Stimulated activated CD4-positive, alpha-beta T cell treated with anti-CD3 and anti-CD28 coated beads, Interleukin-1b, Interleukin-23, amount 100 ng/mL, for 24 hours (primary cell): ENCODE measurements around the gene APLP1.

ENCODE experiments used
- DNase-seq, 4 experiments: peaks; one replicate each; pipeline ENCODE4 v3.0.0-alpha.2; 2020; ENCODE audit warnings: low read depth in 4 of 4, low spot score in 1 of 4

Gene APLP1

DNA sequence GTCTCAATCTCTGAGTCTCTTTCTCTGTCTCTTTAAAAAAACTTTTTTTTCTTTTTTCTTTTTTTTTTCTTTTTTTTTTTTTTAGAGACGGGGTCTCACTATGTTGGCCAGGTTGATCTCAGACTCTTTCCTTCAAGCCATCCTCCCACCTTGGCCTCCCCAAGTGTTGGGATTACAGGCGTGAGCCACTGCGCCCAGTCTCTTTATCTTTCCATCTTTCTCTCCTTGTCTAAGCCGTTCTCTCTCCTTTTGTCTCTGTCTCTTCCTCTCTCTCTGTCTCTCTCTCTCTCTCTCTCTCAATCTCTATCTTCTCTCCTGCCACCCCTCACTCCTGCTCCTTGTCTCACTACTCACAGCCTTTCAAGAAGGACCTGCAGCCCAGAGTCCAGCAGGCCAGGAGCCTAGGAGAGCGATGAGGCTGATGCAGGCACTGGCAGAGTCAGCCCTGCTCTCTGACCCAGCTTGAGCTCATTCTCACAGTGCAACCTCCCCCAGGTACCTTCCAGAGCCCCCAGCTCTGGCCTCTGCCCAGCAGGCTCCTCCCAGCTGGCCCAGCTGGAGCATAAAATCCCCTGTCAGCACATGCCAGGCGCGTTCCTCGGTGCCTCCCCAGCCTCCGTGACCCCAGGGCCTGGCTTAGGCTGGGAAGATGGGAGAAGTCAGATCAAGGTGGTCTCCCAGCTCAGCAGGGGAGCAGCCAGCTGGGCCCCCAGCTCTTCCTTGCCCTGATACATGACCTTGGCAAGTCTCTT, 16.2 kb upstream of the APLP1 start, which contains the start of gene NPHS1:
Gene NPHS1 (minus strand): TSS at position 476 of the 752 bp plus-strand sequence. CDS start 667 bp downstream, outside the sequence.
- DNase-seq = no peak

DNA sequence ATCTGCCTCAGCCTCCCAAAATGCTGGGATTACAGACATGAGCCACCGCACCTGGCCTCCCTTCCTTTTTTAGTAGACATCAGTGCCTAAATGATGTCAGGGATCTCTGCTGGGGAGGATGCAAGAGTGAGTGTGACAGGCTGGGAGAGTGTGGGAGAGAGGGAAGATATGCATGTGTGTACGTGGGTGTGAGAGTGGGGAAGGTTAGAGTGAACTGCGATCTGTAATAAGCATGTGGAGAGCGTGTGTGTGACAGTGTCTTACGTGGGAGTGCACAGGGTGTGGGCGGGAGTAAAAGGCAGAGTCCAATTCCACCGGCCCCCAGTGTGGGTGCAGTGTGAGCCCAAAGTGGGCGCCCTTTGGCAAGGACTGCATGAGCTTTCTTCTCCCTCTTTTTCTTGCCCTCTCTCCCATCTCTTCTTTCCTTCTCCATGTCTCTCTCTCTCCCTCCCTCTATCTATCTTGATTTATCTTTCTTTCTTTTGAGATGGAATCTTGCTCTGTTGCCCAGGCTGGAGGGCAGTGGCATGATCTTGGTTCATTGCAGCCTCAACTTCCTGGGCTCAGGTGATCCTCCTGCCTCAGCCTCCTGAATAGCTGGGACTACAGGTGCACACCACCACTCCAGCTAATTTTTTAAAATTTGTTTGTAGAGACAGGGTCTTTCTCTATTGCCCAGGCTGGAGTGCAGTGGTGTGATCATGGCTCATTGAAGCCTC, 15.2 kb upstream of the APLP1 start:
- DNase-seq = no peak

DNA sequence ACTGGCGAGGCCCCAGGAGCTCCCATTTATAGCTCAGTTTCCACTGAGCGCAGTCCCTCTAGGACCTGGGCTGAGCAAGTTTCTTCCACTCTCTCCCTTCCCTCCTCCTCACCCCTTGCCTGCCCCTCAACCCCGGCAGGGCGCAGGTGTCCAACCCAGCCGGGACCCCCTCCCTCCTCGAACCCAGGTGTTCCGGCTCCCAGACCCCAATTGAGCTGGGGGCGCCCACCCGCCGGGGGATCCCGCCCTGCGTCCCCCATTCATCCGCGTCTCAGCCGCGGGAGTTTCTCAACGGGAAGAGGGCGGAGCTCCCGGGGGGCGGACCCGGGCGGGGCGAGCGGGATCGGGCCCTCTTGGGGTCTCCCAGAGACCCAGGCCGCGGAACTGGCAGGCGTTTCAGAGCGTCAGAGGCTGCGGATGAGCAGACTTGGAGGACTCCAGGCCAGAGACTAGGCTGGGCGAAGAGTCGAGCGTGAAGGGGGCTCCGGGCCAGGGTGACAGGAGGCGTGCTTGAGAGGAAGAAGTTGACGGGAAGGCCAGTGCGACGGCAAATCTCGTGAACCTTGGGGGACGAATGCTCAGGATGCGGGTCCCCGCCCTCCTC, 11.7 kb upstream of the APLP1 start, which contains the start of gene KIRREL2:
Gene KIRREL2 (plus strand): TSS at position 366 of the 604 bp plus-strand sequence. CDS start 209 bp downstream, at position 575.
- DNase-seq = peak in 2 of 4 experiments; percentile 14 to 20

DNA sequence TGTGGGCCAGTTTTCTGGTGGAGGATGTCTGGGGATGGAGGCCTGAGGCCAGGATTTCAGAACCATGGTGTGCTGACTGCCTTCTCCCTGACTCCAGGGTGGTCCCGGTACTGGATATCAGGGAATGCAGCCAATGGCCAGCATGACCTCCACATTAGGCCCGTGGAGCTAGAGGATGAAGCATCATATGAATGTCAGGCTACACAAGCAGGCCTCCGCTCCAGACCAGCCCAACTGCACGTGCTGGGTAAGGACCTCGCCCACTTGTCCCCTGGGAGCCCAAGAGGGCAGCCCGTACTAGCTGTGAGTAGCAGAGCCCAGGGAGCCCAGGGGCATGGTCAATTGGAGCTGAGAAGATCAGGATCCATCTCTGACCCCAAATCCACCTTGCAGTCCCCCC, 10.1 kb upstream of the APLP1 start:
- no peak for DNase-seq

DNA sequence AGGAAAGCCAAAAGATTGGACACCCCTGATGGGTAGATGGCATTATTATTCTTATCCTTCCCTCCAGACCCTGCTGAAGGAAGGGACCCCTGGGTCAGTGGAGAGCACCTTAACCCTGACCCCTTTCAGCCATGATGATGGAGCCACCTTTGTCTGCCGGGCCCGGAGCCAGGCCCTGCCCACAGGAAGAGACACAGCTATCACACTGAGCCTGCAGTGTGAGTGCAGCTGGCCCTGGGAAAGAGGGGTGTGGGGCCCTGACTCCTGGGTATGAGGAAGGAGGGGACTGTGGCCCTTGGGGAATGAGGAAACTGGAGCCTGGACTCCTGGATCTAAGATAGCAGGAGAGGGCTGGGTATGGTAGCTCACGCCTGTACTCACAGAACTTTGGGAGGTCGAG, 9.0 kb upstream of the APLP1 start:
- DNase-seq = no peak

DNA sequence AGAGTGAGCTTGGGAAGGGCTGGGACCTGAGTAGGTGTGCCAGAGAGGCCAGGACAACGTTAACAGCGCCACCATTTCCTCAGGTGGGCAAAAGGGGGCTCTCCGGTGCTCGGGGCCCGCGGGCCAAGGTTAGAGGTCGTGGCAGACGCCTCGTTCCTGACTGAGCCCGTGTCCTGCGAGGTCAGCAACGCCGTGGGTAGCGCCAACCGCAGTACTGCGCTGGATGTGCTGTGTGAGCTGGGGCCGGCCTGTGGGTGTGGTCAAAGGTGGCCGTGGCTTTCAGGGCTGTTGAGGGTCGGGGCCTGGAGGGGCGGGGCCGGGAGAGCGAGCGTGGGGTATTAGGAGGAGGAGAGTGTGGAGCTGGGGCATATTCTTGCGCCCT, 7.9 kb upstream of the APLP1 start:
- no peak for DNase-seq

DNA sequence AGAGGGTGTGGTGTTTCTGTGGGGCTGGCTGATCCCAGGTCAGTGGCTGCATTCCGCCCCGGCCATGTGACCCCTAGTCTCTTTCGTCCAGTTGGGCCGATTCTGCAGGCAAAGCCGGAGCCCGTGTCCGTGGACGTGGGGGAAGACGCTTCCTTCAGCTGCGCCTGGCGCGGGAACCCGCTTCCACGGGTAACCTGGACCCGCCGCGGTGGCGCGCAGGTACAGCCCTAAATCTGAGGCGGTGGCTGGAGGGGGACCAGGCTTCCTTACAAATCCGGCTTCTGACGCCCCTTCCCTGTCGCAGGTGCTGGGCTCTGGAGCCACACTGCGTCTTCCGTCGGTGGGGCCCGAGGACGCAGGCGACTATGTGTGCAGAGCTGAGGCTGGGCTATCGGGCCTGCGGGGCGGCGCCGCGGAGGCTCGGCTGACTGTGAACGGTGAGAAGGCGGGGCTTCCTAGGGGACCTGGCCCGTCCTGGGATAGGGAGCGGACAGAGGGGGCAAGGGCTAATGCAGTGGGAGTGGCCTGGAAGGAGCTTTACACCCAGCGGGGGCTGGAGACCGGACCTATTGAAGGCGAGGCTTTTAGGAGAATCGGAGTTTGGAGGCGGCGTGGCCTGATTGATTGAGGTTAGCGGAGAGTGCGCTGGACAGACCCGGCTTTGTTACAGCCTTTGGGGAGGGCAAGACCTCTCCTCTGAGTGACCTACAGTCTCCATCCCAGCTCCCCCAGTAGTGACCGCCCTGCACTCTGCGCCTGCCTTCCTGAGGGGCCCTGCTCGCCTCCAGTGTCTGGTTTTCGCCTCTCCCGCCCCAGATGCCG, 7.3 kb upstream of the APLP1 start:
- DNase-seq = no peak

DNA sequence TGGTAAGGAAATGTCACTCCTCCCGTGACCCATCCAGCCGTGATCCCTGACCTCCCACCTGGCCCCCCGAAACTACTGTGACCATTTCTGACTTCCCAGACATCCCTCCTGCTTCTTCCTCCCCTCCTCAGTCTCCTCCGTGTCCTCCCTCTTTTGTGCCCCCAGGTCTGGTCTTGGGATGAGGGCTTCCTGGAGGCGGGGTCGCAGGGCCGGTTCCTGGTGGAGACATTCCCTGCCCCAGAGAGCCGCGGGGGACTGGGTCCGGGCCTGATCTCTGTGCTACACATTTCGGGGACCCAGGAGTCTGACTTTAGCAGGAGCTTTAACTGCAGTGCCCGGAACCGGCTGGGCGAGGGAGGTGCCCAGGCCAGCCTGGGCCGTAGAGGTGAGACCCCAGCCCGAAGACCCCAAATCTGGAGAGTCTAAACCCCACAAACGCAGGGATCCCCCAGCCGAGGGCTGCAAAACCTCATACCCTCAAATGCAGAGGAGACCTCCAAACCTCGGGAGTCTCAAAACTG, 6.7 kb upstream of the APLP1 start:
- no peak for DNase-seq

DNA sequence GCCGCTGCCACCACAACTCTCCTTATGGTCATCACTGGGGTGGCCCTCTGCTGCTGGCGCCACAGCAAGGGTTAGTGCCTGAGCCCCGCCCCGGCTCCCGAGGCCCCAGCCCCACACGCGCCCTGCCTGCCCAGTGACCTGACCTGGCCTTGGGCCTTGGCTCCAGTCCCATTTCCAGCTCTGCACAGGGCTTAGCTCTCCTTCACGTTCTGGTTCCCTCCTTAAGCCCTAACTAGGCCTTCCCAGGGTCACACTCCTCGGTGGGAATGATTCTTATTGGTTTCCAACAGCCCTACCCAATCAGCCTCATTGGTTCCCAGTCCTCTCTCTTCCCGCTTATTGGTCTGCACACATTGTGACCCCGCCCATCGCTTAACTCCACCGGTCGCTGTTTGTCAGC, 5.8 kb upstream of the APLP1 start:
- no peak for DNase-seq

DNA sequence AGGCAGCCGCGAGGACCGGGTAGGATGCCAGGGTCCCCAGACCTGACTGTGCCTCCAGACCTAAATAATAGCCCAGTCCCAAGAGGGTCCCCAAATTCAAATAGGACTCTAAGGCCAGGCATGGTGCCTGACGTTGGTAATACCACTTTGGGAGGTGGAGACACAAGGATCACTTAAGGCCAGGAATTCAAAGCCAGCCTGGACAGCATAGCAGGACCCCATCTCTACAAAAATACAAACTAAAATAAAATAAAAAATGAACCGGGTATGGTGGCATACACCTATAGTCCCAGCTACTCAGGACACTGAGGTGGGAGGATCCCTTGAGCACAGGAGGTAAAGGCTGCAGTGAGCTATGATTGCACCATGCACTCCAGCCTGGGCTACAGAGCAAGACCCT, 5.4 kb upstream of the APLP1 start:
- DNase-seq = no peak

DNA sequence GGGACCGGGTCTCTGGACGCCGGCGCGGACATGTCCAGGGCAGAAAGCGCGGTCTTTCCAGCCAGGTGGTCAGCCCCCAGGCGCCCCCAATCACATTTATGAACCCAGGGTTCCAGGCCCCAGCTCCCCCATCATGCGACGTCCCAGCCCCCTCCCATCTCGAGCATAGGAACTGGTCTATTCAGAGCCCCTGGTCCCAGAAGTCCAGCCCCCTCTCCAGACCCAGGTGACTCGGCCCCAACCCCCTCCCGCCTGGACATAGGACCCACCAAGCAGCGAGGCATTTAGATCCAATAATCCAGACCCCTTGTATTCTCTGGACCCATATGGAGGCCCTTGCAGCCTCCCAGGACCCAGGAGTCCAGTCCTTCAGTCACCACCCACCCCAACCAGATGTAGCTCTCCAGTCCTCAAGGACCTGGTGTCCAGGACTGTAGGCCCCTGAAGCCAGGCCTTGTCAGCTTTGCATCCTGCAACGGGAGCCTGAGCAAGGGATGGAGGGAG, 501 bp downstream of the APLP1 start:
- no peak for DNase-seq

DNA sequence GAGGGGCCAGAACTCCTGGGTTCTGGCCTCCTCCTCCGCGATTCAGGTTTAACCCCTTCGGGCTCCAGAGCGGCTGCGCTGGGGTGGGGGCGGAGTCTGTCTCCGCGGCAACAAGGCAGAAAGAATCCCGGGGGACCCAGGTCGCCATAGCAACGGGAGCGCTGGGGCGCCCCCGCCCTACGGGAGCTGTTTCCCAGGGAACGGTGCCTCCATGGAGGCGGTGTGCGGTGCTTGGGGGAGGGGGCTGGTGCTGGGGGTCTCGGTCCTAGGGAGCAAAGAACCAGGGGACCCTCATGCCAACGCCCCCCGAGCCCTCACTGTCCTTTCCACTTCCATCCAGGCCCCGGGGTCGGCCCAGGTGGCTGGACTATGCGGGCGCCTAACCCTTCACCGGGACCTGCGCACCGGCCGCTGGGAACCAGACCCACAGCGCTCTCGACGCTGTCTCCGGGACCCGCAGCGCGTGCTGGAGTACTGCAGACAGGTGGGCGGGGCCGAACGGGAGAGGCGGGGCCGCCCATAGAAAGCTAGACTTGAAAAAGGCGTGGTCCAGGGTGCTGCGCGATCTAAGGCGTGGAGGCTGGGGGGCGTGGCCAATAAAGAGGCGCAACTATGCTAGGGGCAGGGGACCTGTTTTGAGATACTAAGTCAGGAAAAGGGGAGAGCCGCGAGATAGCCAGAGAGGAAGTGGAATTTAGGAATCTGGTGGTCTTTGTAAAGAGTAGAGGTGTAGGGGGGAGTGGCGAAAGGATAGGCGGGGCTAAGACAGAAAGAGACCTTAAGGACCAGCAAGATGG, 1.2 kb downstream of the APLP1 start:
- peak; percentile 39 to 83 (median 66) for DNase-seq

DNA sequence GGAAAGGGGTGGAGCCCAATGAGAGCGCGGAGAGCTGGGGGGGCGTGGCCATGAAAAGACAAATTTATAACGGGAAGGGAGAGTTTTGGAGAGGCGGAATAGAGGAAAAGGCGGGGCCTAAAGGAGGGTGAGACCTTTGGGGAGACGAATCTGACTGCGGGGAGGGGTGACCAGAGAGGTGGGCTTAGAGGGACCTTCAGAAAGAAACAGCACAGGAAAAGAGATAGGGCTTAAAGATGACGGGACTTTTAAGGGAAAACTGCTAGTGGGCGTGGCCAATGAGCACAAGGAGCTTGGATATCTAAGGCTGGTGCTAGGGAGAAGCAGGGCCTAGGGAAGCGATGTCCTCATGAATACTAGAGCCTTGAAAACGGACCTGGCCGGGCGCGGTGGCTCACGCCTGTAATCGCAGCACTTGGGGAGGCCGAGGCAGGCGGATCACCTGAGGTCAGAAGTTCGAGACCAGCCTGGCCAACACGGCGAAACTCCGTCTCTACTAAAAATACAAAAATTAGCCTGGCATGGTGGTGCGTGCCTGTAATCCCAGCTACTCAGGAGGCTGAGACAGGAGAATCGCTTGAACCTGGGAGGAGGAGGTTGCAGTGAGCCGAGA, 1.9 kb downstream of the APLP1 start:
- DNase-seq = peak in 1 of 4 experiments; percentile 51

DNA sequence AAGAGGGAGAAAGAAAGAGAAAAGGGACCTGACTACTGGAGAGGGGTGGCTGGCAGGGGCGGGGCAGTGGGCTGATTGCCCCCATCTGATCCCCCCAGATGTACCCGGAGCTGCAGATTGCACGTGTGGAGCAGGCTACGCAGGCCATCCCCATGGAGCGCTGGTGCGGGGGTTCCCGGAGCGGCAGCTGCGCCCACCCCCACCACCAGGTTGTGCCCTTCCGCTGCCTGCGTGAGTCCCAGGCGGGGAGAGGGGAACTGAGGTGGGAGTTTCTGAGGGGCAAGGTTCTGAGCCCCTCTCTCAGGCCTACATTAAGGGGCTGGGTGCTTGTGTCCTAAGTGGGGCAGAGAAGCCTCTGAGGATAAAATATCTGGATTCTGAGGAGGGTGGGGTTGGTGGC, 2.4 kb downstream of the APLP1 start:
- no peak for DNase-seq

DNA sequence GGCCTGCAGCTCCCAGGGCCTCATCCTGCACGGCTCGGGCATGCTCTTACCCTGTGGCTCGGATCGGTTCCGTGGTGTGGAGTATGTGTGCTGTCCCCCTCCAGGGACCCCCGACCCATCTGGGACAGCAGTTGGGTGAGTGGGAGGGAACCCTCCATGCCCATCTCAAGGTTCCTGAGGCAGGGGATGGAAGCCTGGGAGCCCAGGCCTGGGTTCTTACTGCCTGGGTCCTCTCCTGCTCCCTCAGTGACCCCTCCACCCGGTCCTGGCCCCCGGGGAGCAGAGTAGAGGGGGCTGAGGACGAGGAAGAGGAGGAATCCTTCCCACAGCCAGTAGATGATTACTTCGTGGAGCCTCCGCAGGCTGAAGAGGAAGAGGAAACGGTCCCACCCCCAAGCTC, 3.2 kb downstream of the APLP1 start:
- no peak for DNase-seq

DNA sequence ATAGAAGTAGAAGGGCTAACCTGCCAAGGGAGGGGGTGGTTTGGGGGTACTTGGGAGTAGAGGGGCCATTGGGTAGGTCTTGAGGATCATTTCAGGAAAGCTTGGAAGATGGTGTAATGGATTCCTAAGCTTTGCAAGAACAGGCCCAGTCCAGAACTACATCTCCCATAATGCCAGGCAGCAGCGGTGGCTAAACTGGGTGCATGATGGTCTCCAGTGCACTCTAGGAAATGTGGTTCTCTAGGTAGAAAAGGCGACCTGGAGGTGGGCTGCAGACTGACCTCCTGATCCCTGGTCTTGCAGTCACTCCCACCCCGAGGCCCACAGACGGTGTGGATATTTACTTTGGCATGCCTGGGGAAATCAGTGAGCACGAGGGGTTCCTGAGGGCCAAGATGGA, 3.8 kb downstream of the APLP1 start:
- no peak for DNase-seq

DNA sequence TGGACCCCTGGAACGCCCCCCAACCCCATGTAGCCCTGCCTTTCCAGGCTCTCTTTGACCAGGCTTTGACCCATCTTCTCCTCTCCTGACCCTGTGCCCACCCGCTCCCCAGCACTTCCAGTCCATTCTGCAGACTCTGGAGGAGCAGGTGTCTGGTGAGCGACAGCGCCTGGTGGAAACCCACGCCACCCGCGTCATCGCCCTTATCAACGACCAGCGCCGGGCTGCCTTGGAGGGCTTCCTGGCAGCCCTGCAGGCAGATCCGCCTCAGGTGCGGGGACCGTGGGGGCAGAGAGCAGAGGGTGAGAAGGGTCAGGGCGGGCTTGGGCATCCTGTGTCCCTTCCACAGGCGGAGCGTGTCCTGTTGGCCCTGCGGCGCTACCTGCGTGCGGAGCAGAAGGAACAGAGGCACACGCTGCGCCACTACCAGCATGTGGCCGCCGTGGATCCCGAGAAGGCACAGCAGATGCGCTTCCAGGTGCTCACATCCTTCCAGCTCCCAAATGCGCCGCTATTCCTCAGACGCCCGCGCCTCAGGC, 6.1 kb downstream of the APLP1 start:
- DNase-seq = no peak

DNA sequence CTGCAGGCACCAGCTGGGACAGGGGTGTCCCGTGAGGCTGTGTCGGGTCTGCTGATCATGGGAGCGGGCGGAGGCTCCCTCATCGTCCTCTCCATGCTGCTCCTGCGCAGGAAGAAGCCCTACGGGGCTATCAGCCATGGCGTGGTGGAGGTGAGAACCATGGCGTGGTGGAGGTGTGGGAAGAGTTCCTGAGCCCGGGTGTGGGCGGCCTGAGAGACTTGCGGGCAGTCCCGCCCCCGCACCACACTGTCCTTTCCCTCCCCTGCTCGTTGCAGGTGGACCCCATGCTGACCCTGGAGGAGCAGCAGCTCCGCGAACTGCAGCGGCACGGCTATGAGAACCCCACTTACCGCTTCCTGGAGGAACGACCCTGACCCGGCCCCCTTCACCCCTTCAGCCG, 10.7 kb downstream of the APLP1 start:
- DNase-seq = no peak

DNA sequence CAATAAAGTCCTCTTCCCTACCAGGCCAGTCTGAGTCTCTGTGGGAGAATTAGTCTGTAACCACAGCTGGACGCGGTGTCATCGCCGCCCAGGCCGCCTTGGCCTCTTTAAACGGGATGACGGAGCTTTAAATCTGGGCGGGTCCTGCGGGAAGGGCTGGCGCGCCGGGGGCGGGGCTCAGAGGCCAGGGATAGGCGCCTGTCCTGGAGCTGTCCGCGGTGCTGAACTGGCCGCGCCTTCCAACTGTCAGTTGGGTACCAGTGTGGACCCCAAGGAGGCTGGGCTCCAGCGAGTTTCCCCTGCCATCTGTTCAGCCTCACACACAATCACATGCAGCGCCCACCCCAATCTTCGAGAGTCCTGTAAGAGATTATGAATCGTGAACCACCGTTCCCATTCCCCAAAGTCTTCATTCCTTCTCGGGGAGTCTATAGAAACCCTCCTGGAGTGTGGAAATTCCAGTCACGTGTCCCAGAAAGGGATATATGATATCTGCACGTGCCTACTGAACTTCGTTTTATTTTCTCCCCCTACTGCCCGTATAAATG, 11.5 kb downstream of the APLP1 start:
- peak in 2 of 4 experiments; percentile 64 to 81 for DNase-seq
